ENCODE measurements around the gene ATG14.
"Not testable (repeated sequence)": the region's sequence is repeated elsewhere in the genome, so short reads cannot be mapped to it uniquely, and the experiment has no call there.

Gene ATG14

GRCh38 chr14:55347748-55348147, 63.9 kb downstream of the ATG14 start:
- no peak for DNase-seq

DNA sequence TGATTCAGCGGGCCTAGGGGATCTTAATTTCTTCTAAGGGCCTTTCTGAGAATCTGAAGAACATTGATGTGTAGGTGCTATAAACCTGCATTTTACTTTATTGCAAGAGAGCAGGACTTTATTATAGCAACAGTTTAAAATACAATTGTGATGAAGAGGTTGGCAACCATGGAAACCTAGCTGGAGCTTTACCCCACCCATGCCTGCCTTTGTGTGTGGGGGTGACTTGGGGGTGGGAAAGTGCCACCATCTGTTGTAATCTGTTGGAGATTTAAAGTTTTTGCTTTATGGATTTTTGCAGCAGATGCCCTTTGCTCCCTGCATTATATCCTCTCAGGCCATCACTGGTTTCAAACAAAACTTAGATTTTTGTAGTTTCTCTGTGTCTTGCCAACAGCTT, 64.6 kb downstream of the ATG14 start:
- DNase-seq = no peak

- DNase-seq = not testable (repeated sequence)
These were observed 67.0 kb downstream of the ATG14 start for GRCh38 chr14:55344582-55345163.

- DNase-seq = peak; percentile 44 to 60 (median 59)
These were observed 69.8 kb downstream of the ATG14 start for GRCh38 chr14:55341781-55342180.

- DNase-seq = no peak
These were observed 71.1 kb downstream of the ATG14 start for GRCh38 chr14:55340482-55340881.

DNA sequence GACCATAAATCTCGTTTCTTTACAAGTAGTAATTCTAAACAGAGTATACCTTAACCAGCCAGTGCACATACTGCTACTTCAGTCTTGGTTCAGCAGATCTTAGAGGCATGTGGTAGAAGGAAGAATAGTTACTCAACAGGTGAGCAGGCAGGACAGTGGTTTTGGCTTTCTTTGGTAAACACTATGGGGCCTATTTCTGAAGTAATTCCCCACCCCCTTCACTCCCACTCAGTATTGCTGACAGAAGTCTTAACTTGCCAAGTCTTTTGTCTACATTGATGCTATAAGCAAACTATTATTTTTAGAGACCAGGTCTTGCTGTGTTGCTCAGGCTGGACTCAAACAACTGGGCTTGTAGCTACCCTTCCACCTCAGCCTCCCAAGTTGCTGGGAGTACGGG, 71.9 kb downstream of the ATG14 start:
- DNase-seq = peak in 1 of 3 donors; percentile 28

DNA sequence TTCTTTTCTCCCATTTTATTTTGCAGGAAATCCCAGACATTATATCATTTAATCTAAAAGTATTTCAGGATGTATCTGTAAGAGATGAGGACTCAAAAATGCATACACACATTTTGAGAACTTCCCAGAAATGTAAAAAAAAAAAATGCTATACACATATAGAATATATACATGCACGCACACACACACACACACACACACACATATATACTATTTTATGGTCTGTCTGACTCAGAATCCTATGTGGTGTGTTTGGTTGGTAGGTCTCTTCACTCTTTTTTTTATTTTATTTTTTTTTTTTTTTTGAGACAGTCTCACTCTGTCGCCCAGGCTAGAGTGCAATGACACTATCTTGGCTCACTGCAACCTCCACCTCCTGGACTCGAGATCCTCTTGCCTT, 74.9 kb downstream of the ATG14 start:
- DNase-seq = no peak

- DNase-seq = no peak
These were observed 75.5 kb downstream of the ATG14 start for GRCh38 chr14:55336162-55336561.

- no peak for DNase-seq
These were observed 77.7 kb downstream of the ATG14 start for GRCh38 chr14:55333711-55334485.

DNA sequence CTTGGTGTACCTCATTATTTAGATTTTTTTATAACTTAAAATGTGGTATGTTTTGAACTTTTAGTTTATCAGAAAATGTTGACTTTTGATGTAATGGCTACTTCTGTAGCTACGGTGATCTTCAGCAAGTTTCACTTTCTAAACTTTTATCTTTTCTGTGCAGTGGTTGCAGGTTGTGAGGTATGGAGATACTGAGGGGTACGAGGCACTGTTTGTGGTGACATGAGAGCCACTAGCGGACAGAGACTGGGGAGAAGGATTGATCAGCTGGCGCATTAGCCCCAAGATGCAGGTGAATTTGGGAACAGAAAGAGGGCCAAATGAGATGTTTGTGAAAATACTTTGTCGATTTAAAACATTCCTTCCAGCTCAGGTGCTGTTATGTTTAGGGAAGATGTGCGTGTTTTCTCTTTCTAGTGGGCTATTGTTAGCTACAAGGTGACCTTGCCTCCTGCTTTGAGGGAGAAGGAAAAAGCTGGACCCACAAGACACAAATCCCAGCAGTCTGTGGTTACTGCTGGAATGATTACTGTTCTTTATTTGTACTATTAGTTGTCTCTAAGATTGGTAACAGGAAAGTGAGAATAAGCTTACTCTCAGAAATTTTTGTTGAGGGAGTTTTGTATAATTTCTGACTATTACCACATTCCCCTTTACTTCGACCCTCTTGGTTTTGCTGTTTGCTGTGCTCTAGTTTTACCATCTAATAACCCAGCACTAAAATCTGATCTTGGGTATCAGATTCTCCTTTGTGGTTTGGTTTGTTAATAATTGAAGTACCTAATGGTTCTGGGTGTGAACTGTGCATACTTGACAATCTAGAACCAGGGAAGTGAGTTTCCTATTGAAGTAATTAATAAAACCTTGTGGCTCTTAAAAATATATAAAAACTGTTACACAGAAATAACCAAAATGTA, 78.7 kb downstream of the ATG14 start:
- no peak for DNase-seq

DNA sequence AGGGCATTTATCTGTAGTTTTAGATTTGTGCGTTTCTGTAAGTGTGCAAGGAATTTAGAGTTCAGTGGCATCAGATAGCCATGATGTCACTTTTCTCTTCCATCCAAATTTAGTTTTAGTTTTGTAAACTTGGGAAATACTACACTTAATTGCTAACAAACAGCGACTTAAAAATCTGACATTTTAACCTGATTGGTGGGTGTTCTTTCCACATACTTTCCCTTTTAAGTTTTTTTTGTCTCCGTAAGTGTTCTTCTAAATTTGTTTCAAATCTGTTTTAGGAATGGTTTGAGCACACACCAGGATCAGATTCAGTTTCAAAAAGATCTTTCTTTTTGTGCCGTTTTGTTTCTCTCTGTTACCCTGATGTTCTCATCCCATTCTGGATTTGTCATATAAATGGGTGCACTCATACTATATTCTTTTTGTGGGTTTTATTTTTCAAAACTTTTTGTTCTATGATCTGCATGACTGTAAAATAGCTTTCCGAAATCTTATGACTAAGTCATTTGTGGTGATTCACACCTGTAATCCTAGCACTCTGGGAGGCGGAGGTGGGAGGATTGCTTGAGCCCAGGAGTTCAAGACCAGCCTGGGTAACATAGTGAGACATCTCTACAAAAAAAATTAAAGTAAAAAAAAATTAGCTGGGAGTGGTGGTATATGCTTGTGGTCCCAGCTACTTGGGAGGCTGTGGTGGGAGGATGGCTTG, 81.5 kb downstream of the ATG14 start:
- no peak for DNase-seq

DNA sequence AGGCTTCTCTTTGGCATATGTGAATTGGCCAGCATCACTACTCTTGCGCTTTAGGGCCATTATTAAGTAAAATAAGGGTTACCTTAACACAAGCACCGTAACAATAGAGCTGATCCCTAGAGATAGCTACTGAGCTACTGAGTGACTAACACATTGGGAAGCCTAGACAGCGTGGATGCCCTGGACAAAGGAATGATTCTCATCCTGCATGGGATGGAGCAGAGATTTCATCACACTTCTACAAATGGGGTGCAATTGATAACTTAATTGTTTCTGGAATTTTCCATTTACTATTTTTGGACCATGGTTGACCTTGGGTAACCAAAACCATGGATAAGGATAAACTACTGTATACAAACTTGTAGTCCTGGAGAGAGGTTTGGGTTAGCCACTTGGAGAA, 83.3 kb downstream of the ATG14 start:
- no peak for DNase-seq

DNA sequence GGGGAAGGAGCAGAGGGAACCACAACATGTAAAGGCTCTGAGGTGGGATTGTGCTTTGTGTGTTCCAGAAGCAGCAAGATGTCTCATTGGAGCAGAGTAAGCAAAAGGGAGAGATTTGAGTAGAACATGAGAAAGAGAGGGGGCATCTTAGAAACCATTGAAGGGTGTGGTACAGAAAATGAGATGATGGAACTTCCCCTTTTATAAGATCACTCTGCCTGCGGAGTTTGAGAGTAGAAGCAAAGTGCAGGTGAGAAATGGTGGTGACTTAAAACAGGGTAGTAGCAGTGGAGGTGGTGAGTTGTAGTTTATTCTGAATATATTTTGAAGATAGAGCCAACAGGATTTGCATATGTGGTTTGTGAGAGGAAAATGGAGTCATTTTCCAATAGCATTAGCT, 84.5 kb downstream of the ATG14 start:
- no peak for DNase-seq

GRCh38 chr14:55324812-55325211, 86.8 kb downstream of the ATG14 start:
- no peak for DNase-seq

DNA sequence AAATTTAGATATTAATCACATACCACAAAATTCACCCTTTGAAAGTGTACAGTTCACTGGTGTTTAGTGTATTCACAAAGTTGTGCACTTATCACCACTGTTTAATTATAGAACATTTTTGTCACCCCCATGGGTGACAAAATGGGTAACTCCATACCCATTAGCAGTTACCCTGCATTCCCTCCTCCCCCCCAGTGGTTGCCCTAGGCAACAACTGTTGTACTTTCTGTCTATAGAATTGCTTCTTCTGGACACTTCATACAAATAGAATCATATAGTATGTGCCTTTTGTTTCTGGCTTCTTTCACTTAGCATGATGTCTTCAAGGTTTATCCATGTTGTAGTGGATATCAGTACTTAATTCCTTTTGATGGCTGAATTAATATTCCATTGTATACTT, 87.7 kb downstream of the ATG14 start:
- no peak for DNase-seq

- DNase-seq = no peak
These were observed 92.9 kb downstream of the ATG14 start for GRCh38 chr14:55318694-55319093.

DNA sequence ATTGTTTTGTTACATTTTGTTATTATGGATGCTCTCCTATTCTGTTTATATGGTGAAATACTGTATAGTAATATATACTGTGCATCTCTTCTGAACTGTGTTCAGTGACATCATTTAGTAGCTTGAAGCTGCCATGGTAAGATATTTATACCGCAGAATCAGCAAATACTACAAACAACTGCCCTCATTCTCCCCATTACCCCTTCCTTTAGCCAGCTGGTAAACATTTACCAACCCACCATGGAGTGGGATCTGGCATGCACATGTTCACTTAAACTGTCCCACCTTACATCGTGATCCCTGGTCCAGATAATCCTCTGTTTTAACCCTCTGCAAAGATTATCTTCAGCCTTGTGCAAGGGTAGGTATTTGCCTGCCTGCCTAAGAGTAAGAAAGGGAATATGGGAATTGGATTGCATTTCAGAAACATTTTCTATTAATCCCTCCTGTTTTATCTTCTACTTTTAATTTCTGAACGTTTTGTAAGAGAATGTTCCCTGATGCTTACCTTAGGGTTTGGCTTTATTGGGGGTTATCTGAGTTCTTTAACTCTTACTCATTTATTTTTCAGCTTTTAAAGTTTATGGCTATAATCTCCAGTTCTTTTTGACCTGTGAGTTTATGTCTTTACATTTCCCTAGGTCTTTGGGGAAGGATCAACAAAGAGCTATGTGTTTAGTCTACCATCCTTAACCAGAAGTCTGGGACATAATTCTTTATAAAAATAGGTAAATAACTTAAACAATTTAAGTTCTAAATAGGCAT, 93.9 kb downstream of the ATG14 start:
- no peak for DNase-seq

- no peak for DNase-seq
These were observed 95.1 kb downstream of the ATG14 start for GRCh38 chr14:55316564-55316963.
